ENCODE results near the gene TRIM47. TPM values are rescaled to one million over a fixed set of nuclear protein-coding genes. Genes with fewer than 3 reads are reported as not detected.

Gene TRIM47
- total and polyA plus RNA-seq, 2 of the 13 experiments (the other 11 are each of a cell fraction or from before 2014, with no cell fraction given) = 33.5 to 82.0 TPM

GRCh38 chr17:75856062-75856756 is 22.2 kb downstream of the TRIM47 start (continued):
- TF ChIP-seq TFAP4 (IDR thresholded peaks at IDR 0.05; ENCODE audit: borderline replicate concordance, low read depth) (0 out of 2 replicates have a peak, but pooled peaks have one; percentile 20), MZF1 (CRISPR knock-in tag; IDR thresholded peaks at IDR 0.05; ENCODE audit: borderline replicate concordance) (no peak), SRSF4 (IDR thresholded peaks at IDR 0.05; ENCODE audit: low read depth, low read length, poor library complexity, severe bottlenecking) (no peak), GABPB1 (CRISPR knock-in tag; IDR thresholded peaks at IDR 0.05) (peak; percentile 36; the same call in 1 of the 2 replicates), EP300 (IDR thresholded peaks at IDR 0.05; ENCODE audit: low read depth in 2 of 2, low read length in 2 of 2) (no peak), EP300 (CRISPR knock-in tag; IDR thresholded peaks at IDR 0.05; ENCODE audit: borderline replicate concordance) (peak; percentile 23; the same call in 1 of the 2 replicates), CTCF (CRISPR knock-in tag; IDR thresholded peaks at IDR 0.05) (peak; percentile 80; the same call in 1 of the 2 replicates), ZBTB10 (CRISPR knock-in tag; IDR thresholded peaks at IDR 0.05; ENCODE audit: borderline replicate concordance) (0 out of 2 replicates have a peak, but pooled peaks have one; percentile 17), NR2C2 (CRISPR knock-in tag; IDR thresholded peaks at IDR 0.05; ENCODE audit: borderline replicate concordance) (no peak), ZC3H13 (CRISPR knock-in tag; IDR thresholded peaks at IDR 0.05) (0 out of 2 replicates have a peak, but pooled peaks have one; percentile 95), AGO2 (optimal IDR thresholded peaks at IDR 0.05; ENCODE audit: low read depth, low read length) (peak; percentile 53), ATF7-NPFF (CRISPR knock-in tag; IDR thresholded peaks at IDR 0.05; ENCODE audit: low read depth) (no peak), ZMYM4 (CRISPR knock-in tag; IDR thresholded peaks at IDR 0.05) (no peak), NCOR1 (IDR thresholded peaks at IDR 0.05; ENCODE audit: borderline replicate concordance, low read length) (no peak), POLR2G (IDR thresholded peaks at IDR 0.05; ENCODE audit: low read depth, low read length) (0 out of 2 replicates have a peak, but pooled peaks have one; percentile 1), ARID4A (CRISPR knock-in tag; IDR thresholded peaks at IDR 0.05; ENCODE audit: borderline replicate concordance) (peak; percentile 42), EEA1 (CRISPR knock-in tag; IDR thresholded peaks at IDR 0.05; ENCODE audit: borderline replicate concordance) (no peak; the same call in 1 of the 2 replicates)

Measured in HepG2 (cell line).